Measurements from ENCODE around the gene ARHGAP24.
"Not testable (repeated sequence)": the region's sequence is repeated elsewhere in the genome, so short reads cannot be mapped to it uniquely, and the experiment has no call there.

The ARHGAP24 gene

DNA sequence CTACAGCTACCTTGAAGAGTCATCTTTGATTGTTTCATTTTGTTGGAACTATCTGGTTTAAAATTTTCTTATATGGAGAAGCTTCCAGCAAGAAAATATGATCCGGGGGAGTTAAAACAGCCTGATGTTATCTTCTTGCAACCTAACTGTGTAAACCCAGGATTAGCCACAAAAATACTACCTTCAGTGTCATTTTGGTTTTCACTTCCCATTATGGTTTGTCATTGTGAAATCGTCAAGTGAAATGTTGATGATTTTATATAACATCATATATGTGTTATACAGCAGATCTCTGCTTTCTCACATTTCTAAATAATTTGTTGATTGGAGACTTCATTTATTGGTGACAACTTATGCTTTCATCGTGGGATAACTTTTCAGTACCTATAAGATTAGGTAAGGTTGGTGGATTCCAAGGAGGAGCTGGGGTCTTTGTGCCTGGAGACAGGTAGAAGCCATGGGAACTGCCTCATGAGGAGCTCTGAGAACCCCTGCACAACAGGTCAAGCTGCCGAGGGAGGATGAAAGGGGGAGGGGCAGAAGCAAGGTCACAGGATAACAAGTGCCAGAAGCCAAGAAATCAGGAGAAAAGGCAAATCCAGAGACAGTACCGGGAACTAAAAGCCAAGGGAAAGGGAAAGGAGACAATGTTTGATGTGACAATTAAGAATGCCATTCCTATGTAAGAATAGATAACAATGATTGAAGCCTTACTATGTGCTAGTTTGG is 7.2 kb downstream of the ARHGAP24 start:
- no peak for DNase-seq (ENCODE audit: low read depth, low spot score)

GRCh38 chr4:85486425-85487086 is 11.6 kb downstream of the ARHGAP24 start:
- DNase-seq (ENCODE audit: low read depth, low spot score) = no peak

- no peak for DNase-seq (ENCODE audit: low read depth, low spot score)
Observed at GRCh38 chr4:85488416-85488815, 13.5 kb downstream of the ARHGAP24 start.

- DNase-seq (ENCODE audit: low read depth, low spot score) = peak; percentile 62
Observed at GRCh38 chr4:85489273-85489981, 14.5 kb downstream of the ARHGAP24 start.

DNA sequence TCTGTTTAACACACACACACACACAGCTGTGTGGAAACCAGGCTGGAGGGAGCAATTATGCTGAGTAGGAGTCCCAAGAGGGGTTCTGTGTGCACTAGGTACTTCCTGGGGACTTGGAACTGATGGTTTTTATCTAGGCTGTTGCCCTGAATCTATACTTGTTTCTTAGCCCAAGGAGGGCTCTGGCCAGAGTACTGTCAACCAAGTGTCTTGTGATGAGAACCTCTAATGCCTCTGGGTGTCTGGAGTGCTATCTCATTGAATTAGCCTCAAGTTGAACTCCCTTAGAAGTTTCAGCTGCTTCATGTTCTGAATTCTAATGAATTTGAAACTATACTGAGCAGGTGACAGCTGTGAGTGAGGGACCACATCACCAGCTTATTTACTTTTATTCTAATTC is 16.6 kb downstream of the ARHGAP24 start:
- DNase-seq (ENCODE audit: low read depth, low spot score) = no peak

DNA sequence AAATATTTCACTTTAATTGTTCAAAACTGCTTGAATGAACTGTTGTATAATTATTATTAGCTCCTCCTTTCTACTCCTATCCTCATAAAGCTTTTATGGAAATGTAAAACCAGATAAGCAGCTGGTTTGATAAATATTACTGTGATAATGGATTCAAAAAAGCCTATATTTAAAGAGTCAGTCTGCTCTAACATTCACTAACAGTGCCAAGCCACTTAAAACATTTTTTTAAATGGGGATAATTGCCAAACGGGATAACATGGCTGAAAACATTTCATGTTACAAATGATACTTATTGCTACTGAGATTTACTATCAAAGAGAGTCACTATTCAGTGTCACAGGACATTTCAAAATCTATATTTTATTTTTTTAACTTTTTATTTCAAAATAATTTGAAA is 17.4 kb downstream of the ARHGAP24 start:
- DNase-seq (ENCODE audit: low read depth, low spot score) = no peak

DNA sequence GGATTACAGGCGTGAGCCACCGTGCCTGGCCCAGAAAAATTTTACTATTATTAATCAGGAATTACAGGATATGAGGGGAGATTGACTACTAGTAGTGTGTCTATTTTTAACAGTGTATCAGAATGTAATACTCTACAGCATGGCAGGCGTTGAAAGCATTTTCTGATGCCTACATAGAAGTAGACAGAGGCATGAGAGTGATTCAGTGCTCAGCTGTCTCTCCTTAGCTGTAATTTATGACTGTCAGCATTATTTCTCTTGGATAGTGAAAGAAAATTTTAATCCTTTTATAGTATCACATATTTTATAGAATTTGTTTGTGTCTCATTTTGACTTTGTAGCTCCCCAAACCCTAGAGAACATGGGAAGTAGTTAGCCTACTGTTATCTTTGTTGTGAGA is 20.7 kb downstream of the ARHGAP24 start:
- no peak for DNase-seq (ENCODE audit: low read depth, low spot score)

- no peak for DNase-seq (ENCODE audit: low read depth, low spot score)
Observed at GRCh38 chr4:85496126-85496849, 21.3 kb downstream of the ARHGAP24 start.

DNA sequence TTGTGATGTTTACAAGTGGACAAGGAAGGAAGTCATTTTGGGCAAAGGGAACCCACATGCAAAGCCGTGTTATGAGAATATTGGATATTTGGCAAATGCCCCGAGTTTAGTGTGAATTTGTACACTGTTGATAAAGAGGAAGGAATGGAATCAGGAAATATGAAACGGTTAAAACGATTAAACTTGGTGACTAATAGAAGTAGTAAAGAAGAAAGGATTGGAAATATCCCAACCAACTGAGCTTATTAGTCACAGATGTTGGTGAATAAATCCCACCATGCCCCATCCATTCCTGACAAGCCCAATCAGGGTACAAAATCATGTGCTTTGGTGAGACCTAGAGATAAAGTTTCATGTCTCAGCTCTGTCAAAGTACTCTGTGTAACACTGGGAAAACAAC is 22.0 kb downstream of the ARHGAP24 start:
- no peak for DNase-seq (ENCODE audit: low read depth, low spot score)

GRCh38 chr4:85498068-85498733 is 23.3 kb downstream of the ARHGAP24 start:
- no peak for DNase-seq (ENCODE audit: low read depth, low spot score)

DNA sequence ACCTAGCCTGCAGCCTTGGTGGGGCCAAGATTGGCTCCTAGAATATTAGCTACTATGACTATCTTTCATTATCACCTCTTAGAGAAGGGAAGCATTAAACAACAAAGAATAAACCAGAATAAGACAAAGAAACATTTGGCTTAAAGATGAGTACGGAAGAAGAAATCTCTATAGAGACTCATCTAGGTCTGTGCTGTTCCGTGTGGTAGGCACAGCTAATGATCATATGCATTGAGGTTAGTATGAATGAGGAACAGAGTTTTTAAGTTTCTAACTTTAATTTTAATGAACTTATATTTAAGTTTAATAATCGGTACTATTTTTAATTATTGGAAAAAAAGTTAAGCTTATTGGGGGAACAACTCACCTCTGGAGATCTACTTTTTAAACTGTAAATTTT is 24.6 kb downstream of the ARHGAP24 start:
- DNase-seq (ENCODE audit: low read depth, low spot score) = no peak

- no peak for DNase-seq (ENCODE audit: low read depth, low spot score)
Observed at GRCh38 chr4:85500110-85500867, 25.3 kb downstream of the ARHGAP24 start.

- DNase-seq (ENCODE audit: low read depth, low spot score) = not testable (repeated sequence)
Observed at GRCh38 chr4:85501145-85501544, 26.2 kb downstream of the ARHGAP24 start.

GRCh38 chr4:85508654-85509053 is 33.7 kb downstream of the ARHGAP24 start:
- DNase-seq (ENCODE audit: low read depth, low spot score) = no peak

- DNase-seq (ENCODE audit: low read depth, low spot score) = no peak
Observed at GRCh38 chr4:85509882-85510631, 35.1 kb downstream of the ARHGAP24 start.

DNA sequence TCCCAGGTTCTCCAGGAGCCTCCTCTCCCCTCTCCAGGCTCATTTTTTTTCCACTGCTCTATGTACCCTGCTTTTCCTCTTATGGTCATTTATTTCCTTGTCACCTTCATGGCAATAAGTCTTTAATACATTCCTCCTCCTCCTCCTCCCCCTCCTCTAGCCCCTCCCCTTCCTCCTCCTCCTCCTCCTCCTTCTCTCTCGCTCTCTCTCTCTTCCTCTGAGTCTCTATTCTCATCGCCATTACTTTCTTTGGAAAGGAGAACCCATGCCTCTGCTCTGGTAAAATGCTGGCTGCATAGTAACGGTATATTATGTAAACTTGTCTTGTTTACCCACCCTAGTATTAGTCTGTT is 35.7 kb downstream of the ARHGAP24 start:
- DNase-seq (ENCODE audit: low read depth, low spot score) = no peak

GRCh38 chr4:85512446-85513205 is 37.7 kb downstream of the ARHGAP24 start:
- DNase-seq (ENCODE audit: low read depth, low spot score) = no peak

DNA sequence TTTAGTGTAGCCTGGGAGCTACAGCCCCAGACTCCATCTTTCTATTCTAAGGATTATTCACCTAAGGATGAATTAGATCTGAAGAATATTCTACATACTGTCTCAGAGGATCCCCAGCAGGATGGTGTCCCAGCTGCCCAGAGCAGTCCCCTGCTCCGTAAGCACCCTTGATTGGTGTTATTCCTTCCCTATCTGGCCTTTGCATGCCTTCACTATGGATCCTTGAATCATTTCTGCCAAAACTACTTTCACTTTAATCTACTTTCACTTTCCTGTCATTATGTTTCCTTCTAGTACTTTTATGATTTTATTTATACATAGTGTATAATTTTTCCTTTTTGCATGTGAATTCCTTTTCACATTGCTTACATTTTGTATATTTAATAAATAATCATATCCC is 39.2 kb downstream of the ARHGAP24 start:
- DNase-seq (ENCODE audit: low read depth, low spot score) = no peak

- DNase-seq (ENCODE audit: low read depth, low spot score) = no peak
Observed at GRCh38 chr4:85514783-85515182, 39.8 kb downstream of the ARHGAP24 start.

Measured in smooth muscle cell of the brain vasculature (primary cell).